H1 (cell line): ENCODE data around the gene DOK6. TPM values are rescaled to one million over a fixed set of nuclear protein-coding genes. Genes with fewer than 3 reads are reported as not detected.

ENCODE experiments used
- CHD7 ChIP-seq: fragments of 300-600 bp; sonication (generic); IDR thresholded peaks from 2 replicates; pipeline ENCODE4 v1.7.1; 2012; ENCODE audit warnings: low read length, moderate library complexity, mild to moderate bottlenecking, inconsistent platforms; ENCODE audit not compliant: insufficient replicate concordance
- EP300 ChIP-seq, 2 experiments: IDR thresholded peaks; 1 replicate in 1 of 2; 2 replicates in 1 of 2; pipeline ENCODE4 v1.6.1; 2011 to 2012; ENCODE audit warnings: low read depth in 2 of 2, low read length in 2 of 2, mild to moderate bottlenecking in 2 of 2, borderline replicate concordance in 1 of 2, inconsistent platforms in 1 of 2, moderate library complexity in 1 of 2
- GABPA ChIP-seq: IDR thresholded peaks from 2 replicates; pipeline ENCODE4 v1.6.1; 2011; ENCODE audit warnings: mild to moderate bottlenecking, low read length, moderate library complexity, borderline replicate concordance; ENCODE audit not compliant: insufficient read depth
- RAD21 ChIP-seq, 2 experiments: IDR thresholded peaks in 1 of 2; conservative IDR thresholded peaks in 1 of 2; 2 replicates each; pipeline ENCODE4 v1.6.1; 2011; ENCODE audit warnings: low read depth in 2 of 2, low read length in 2 of 2, improper control_type of control experiment in 1 of 2, inconsistent platforms in 1 of 2, mild to moderate bottlenecking in 1 of 2, moderate library complexity in 1 of 2
- TAF7 ChIP-seq: optimal IDR thresholded peaks from 2 replicates; pipeline ENCODE3; 2011; ENCODE audit warnings: low read depth, mild to moderate bottlenecking, inconsistent platforms, low read length, moderate library complexity, borderline replicate concordance
- polyA plus RNA-seq, 7 experiments: library from polyadenylated mRNA; depleted of rRNA in 3 of 7; stranded (reverse) in 5 of 7; unstranded in 2 of 7; fragments of >200 nt in 5 of 7; fragments of 200-250 nt in 2 of 7; gene quantifications; 1 replicate in 5 of 7; 2 replicates in 1 of 7; 4 replicates in 1 of 7; pipeline versions ENCODE4 v1.2.1 to v1.2.3, GENCODE V29; 2011 to 2013; ENCODE audit warnings: missing spikeins in 2 of 7, mixed read lengths in 2 of 7
- total RNA-seq: library from RNA; stranded (reverse); fragmentation: NEBNext Ultra II Directional; extraction: Animal tissue kit (Norgen Biotek cat#: 25700); gene quantifications from 2 replicates; pipeline ENCODE4 v1.2.1, GENCODE V29; 2021

Gene DOK6
- total and polyA plus RNA-seq, 2 of the 8 experiments (the other 6 are each of a cell fraction or from before 2014, with no cell fraction given) = 0.33 to 0.50 TPM

- TF ChIP-seq CHD7 = peak; percentile 47
- TF ChIP-seq TAF7 = no peak
- no peak for TF ChIP-seq GABPA
- no peak for TF ChIP-seq EP300 (IDR thresholded peaks at IDR 0.05; ENCODE audit: borderline replicate concordance in 1 of 2, low read depth in 2 of 2, low read length in 2 of 2)
- peak in 1 of 2 experiments; percentile 35; a peak in 1 of 4 replicates for TF ChIP-seq RAD21 (IDR thresholded peaks at IDR 0.05 in 1 of 2, conservative IDR thresholded peaks at IDR 0.05 in 1 of 2; ENCODE audit: low read depth in 2 of 2, low read length in 2 of 2)
- TF ChIP-seq, all 59 proteins: peak for 2
Measured at GRCh38 chr18:69757733-69758132, 357.0 kb downstream of the DOK6 start (continued).
